Left lobe of liver (tissue), 2 donors: ENCODE measurements around the gene MYF5. TPM values are rescaled to one million over a fixed set of nuclear protein-coding genes. Genes with fewer than 3 reads are reported as not detected.

Experiments used
- ATAC-seq: fragments of 200-7000 bp; cut with Tn5 transposase; one replicate; pipeline ENCODE4 v1.9.1; 2020; ENCODE audit warnings: mild to moderate bottlenecking, moderate library complexity
- DNase-seq: peaks from one replicate; pipeline ENCODE4 v3.0.0-alpha.2; 2020; ENCODE audit warnings: low spot score
- total RNA-seq: library from RNA; stranded (reverse); gene quantifications from one replicate; pipeline ENCODE4 v1.2.1, GENCODE V29; 2021
- donor health status: DM: no; HTN: no; CAD: no; lungs with moderate emphysema.
- donor health status: DM: no; HTN: yes; CAD: no.

The MYF5 gene
- total RNA-seq, 1 donor from 2014 or later: not detected

DNA sequence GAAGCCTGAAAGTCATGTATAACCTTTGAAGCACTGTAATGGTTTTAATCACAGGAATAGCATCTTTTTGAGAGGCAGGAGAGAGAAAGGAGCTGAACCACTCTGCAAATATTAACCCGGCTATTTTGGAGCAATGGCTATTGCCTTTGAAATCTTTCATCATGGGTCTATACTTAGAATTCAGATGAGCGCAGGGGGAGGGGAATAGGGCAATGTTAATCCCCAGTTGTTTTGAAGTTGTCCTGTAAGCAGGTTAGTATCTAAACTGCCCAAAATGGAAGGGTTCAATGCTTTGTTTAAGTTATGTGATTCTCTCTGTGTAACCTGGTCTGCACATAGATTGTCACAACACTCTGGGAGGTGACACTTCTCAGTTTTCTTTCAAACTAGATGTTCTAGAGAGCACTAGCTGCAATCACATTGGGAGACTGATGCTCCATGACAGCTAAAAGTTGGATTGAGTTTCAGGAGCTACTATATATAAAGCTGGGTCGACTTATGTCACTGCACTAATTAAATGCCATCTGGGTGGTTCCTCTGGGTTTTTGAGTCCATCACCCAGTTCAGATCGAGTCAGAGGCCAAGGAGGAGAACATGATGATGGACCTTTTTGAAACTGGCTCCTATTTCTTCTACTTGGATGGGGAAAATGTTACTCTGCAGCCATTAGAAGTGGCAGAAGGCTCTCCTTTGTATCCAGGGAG lies 9.4 kb upstream of the MYF5 start, which contains the start of gene MYF6:
MYF6 (plus strand) TSS at position 509 of the 704 bp plus-strand sequence; CDS start at position 595, 86 bp downstream.
- DNase-seq: no peak

DNA sequence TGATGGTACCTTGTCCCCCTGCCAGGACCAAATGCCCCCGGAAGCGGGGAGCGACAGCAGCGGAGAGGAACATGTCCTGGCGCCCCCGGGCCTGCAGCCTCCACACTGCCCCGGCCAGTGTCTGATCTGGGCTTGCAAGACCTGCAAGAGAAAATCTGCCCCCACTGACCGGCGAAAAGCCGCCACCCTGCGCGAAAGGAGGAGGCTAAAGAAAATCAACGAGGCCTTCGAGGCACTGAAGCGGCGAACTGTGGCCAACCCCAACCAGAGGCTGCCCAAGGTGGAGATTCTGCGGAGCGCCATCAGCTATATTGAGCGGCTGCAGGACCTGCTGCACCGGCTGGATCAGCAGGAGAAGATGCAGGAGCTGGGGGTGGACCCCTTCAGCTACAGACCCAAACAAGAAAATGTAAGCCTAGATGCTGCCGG lies 8.9 kb upstream of the MYF5 start:
- DNase-seq (no peak), ATAC-seq (no peak)

More for the DNA sequence above, 9.4 kb upstream of the MYF5 start, which contains the start of gene MYF6:
- no peak for ATAC-seq

DNA sequence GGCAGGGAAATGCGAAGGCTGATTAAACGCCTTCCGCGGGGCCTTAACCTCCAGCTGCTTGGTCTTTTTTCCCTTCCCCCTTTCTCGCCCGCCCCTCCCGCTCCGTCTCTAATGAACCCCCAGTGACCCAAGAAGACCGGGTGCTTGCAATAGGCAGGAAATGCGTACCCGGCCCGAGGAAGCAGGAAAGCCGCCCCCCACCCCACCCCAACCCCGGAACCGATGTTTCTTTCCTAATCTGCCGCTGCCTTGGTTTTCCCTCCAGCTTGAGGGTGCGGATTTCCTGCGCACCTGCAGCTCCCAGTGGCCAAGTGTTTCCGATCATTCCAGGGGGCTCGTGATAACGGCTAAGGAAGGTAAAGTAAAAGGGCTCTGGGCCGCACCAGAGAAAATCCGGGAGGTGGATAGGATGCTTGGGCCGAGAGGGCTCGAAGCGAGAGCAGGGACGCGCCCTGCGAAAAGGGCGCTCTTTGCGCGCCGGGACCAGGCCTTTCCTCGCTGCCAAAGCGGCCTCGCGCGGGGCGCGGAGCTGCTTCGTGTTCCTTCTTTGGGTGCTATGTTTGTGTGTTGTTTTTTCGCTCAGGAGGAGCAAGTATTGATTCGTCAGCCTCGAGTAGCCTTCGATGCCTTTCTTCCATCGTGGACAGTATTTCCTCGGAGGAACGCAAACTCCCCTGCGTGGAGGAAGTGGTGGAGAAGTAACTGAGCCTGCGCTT lies 8.3 kb upstream of the MYF5 start:
- ATAC-seq: peak; percentile 40
- no peak for DNase-seq

DNA sequence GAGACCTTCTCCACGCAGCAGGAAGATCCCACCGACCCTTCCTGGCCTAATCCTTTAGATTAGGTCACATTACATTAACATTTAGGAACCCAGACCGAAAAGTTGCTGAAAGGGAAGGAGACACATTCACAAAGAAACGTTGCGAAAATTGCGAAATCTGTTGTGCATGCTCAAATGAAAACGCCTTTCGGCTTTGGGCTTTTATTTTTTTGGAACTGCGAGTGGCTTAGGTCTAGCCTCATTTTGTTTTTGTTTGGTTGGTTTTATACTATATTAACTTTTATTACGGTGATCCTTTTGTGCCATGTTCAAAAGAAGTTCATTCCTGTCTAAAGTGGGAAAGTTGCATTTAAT lies 7.8 kb upstream of the MYF5 start:
- ATAC-seq (no peak), DNase-seq (no peak)

DNA sequence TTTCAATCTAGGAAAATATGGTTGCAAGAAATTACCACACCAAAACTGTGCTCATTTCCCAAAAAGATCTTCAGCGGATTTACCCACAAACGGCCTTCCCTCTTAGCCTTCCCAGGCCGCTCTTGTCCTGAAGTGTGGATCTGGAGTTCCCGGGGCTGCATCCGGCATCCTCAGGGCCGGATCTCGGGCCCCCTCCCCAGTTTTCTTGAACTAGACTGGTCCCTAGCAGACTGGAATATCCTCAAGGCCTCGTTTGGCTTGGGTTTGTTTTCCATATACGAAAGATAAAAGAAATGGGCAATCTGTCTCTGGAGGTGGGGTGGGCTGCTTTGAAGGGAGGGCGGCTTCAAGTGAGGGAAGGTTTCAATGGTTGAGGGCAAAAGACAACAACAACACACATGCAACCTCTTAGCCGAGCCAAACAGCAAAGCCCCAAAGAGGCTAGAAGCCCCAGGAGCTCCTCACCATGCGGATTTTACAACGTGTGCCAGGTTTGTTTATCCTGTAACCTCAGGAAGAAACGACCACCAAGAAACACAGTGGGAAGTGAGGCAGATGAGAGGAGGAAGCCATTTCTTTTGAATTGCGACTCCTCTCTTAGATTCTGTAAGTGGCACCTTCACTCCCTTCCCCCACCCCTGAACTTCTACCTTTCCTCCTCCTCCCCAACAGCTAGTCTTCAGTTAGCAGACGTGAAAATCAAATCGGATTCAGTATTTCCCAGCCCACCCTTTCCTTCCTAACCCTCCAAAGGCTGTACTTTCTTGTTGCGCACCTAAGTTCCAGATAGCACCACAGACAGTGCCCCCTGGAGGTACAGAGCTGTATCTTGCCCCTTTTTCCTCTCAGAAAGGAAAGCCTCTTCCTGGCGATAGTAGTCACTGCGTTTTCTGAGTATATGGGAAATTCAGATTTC lies 6.6 kb upstream of the MYF5 start:
- no peak for DNase-seq
- peak; percentile 58 for ATAC-seq

DNA sequence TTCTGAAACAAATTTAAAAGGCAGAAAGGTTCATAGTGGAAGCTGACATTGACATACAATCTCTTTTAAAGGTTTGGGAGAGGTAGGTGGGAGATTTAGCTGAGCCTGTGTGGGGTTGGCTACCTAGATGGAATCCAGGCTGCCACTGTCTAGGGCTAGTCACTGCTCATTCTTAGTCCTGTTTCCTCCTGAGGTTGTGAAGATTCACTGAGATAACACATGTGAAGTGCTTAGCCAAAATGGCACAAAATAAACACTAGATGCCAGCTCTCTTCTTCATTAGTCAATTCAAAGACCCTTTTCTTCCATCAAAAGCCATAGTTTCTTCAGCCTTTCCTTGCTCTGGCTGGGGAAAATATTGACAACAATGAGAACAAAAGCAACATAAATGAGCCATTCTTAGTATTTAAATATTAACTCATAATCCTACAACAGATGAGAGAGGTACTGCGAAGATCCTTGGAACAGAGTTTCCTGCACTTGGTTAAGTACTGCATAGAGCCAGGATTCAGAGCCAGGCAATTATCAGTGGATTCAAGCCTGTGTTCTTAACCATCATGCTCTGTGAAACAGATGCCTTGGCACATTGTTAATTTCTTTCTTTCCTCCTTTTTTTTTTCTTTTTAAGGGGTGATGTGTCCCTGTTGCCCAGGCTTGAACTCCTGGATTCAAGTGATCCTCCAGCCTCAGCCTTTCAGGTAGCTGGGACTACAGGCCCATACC lies 5.8 kb upstream of the MYF5 start:
- DNase-seq (no peak), ATAC-seq (no peak)

DNA sequence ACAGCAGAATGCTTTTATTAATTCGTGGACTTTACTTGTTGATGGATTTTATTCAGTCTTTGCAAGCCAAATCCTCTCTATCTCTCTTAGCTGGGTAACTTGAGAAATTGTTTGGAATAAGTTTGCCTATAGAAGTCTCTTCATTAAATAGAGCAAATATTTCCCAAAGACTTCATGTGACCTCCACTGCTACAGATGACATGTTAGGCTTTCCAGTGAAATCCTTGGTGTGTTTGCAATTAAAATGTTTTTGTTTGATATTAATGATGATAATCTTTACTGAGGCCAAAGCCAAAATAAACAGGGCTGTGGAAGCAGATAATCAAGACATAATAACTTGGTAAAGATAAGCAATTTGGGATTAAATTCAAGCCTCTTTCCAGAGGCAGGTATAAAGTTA lies 4.8 kb upstream of the MYF5 start:
- ATAC-seq (no peak), DNase-seq (no peak)

DNA sequence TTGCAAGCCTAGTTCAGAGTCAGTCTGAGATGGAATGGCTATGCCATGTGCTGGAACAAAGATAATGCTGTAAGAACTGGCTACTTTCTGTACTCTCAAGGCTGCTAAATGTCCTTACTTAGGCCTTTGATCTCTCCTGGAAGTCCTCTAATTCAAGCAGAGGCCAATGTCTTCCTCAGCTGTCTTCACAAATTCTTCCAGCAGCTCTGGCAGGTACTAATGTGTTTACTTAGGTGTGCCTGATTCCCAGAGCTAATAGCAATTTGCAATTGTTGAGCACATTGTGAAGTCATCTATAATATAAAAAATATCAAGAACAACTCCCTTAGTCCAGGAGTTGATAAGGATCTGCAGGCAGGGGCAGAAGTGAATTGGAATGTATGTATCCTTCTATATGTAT lies 3.8 kb upstream of the MYF5 start:
- ATAC-seq: no peak
- no peak for DNase-seq

DNA sequence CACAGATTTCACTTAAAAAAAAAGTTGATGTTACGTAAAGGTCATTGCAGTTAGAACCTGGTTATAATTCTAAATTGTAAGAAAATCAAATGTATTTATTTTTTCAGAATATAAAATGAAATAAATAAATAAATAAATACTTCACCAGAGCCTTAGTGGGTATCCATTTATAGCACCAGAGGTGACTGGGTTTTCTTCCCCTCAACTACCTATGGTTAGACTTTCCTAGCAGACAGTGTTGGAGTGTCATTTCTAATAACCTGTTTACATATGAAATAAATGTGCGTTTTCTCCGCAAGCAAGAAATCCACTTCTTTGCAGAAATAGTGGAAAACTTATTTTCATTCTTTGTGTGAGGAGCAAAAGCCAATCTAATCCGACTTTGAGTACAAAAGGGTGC lies 3.3 kb upstream of the MYF5 start:
- no peak for ATAC-seq
- no peak for DNase-seq

DNA sequence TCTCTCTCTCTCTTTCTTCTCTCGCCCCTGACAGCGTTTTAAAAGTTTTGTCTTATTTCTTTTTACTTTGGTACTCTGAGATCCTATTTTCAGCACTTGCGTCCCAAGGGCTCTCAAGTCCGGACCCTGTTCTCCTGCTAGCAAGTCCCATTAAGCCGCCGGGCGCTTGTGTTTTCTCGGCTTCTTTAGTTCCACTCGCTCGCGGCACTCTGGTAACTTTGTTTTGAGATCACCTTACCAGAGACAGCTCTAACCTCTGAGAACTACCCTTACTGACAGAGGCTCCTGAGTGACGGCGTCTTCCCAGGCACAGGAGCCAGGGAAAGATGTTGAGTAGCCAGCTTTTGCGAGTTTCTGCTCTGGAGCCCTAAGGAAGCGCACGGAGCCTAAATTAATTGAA lies 2.7 kb upstream of the MYF5 start:
- peak; percentile 56 for ATAC-seq
- no peak for DNase-seq

DNA sequence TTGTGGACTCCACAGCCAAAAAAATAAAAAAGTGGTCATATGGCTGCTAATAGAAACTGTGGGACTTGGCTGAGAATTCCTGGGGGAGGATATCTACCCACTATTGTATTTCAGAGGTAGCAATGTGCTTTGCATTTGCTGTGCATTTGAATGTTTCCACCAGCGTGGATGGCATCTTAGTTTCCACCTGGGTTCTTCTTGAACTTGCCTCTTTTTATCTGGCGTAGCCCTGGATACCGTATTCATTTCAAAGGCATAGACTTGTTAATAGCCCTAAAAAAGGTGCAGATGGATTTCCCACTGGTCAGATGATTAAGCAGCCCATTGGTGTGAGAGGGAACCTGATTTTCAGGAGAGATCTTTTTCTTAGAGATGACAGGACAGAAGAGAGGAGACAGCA lies 1.9 kb upstream of the MYF5 start:
- no peak for ATAC-seq
- no peak for DNase-seq

DNA sequence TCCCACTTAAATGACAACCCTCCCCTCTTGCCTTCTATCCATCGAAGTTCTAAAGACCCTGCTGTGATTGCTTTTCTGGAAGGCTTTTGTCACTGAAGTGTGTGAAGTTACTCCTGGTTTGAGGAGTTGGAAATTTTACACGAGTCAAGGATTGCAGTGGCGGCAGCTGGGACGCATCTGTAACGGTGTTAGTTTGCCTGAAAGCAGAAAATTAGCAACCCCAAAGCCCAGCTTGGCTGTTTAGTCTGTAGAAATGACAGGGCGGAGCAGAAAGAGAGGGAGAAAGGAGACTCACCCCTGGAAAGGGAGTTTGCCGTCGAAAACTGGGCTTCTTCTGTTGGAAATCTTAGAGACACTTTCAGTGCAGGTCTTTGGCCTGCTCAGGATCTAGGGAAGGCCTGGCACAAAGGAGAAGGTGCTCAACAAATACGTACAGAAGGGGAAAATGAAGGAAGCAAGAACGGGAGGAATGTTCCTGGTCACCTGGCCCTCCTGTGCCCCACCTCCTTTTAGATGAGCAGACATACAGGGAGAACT lies 931 bp upstream of the MYF5 start:
- ATAC-seq: no peak
- DNase-seq: no peak

DNA sequence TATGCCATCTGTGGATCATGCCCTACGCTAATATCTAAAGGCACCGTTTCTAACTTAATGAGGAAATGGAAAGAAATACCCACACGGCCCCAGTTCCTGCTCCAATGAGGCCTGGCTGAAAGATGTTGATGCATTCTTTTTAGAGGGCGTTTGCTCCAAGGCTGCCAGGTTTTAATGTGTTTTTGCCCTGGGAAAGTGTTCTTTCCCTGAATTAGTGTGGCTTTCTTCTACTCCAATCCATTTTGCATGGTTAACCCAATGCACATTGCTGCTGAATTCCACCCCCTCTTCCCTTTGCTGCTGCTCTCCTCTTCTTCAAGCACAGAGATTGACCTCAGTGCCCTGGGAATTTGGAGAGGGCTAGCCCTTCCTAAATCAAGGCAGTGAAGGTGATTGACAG lies 1.1 kb downstream of the MYF5 start:
- no peak for DNase-seq
- no peak for ATAC-seq

DNA sequence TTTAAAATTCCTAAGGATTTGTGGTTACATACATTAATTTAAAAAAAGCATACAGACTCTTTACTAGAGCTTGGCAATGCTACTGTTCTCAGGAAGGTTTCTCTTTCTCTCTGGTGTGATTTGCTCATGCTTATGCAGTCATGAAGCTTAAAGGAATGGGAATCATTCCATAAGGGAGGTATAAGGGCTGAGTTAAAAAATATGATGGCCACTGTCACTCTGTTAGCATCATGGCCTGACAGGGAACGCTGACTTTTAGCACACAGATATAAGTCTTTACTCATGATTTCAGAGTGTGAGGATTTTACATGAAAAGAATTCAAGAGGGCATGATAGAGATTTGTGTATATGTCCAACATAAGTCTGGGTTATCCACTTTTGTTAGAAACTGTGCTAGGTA lies 3.8 kb downstream of the MYF5 start:
- DNase-seq: no peak
- no peak for ATAC-seq

DNA sequence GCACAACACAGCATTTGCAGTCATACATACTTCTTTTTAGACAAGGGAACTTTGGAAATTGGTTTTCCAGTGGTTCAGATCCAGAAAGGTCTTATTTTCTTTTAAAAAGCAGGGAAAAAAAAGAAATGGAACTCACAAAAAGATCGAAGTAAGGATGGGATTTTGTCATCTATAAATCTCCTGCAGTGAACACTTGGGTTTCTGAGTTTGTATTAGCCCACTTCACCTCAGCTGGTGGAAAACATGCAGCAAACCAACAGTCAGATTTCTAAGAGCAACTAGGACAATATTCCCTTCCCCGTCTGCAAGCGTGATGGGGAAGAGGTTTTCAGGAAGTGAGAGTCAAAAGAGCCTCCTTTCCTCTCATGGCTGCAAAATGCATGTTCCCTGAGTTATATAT lies 4.6 kb downstream of the MYF5 start:
- ATAC-seq: no peak
- no peak for DNase-seq

DNA sequence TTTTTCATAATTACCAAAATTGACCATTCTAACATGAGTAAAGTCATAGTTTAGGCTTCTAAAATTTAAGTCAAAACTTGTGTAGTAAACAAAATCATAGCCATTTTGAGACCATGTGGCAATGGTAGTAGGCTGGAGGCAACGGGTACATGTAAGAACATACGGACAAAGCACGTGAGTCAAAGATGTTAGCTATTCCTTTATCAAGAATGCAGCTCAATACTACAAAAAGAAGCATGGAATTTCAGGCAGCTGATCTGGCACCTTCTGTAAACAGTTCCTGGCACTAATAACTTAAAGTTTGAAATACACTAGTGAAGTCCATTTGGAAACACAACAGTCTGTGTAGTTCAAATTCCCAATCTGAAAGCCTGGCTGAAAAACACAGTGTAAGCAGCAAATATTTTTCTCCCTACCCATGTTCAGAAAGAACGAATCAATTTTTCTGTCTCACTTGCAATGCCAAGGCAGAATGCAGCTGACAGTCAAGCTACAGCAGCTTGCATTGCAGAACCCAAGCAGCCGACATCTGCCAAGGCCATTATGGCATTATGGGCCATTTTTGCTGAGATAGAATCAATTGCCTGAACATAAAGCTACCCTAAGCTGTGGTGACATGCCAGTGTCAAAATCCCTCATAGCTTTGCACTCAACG lies 29.3 kb downstream of the MYF5 start:
- ATAC-seq (no peak), DNase-seq (no peak)

DNA sequence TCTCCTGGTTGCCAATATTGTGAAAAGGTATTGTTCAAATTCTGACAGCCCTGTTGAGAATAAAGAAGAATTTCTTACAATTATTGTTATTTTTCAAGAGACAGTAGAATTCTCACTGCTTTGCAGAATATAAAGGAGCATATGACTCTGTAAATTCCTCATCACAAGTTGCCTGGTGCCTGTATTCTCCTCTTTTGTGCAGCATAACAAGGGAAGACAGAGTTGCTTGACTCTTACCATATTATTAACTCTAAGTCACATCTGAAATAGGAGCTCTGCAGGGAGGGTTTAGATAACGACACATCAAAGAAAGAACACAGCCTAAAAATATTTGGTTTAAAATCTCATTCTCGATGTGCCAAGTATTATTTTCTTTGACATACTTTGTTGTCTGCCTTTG lies 31.1 kb downstream of the MYF5 start:
- no peak for DNase-seq
- ATAC-seq: no peak

DNA sequence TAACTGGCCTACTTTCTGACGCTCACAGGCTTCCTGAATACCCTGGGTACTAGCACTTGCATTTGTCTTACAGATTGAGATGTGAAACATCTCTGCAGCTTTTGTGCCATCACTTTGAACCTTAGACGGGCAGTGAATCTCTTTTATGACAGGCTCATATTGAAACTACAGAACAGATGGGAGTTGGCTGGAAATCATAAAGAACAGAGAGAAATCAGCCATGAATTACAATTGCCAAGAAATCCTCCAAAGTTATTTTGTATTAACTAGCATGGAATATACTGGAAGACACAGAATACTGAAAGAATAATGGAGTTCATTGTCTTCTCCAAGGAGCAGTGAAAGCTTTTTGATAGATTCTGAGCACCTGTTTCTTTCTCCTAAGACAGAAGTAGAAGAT lies 32.7 kb downstream of the MYF5 start:
- ATAC-seq: no peak
- DNase-seq: no peak

DNA sequence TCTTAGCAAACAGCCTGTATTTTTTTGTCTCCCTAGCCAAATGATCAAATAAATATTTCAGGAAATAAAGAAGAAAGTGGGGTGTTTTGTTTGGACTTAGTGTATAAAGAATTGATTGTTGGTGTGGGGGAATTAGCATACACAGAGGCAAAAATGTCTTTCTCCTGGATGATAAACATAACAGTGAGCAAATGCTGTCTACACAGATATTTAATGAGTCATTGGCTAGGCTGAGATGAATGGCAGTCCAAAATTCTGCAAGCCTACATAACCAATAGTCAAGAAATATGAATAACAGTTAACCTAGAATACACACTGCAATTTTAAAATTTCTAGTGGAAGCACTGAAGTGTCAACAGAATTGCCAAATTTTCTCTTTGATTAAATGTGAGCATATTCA lies 35.8 kb downstream of the MYF5 start:
- DNase-seq (no peak), ATAC-seq (no peak)

DNA sequence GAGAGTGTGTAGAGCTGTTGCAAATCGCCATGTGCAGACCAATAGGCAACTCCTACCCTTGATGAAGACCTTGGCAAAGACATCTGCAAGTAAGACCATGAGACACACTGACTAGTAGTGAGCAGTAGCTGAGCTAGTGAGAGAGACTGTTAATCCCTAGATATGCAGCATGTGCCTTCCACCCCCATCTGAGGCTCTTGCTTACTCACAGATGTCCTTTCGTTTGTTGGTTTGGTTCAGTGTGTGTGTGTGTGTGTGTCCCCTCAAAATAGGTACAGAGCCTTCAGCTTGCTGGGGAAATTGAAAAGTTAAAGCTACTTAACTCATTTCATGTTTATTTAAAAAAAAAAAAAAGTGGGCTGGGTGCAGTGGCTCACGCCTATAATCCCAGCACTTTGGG lies 37.6 kb downstream of the MYF5 start:
- DNase-seq (no peak), ATAC-seq (no peak)
